K562 (cell line): ENCODE measurements around the gene LRRC41. TPM values are rescaled to one million over a fixed set of nuclear protein-coding genes. Genes with fewer than 3 reads are reported as not detected.

ENCODE experiments used
- AFF1 ChIP-seq, 2 experiments: fragments of 450-650 bp; IDR thresholded peaks; 2 replicates each; pipeline ENCODE4 v1.6.1; 2018; ENCODE audit warnings: mild to moderate bottlenecking in 2 of 2, low read depth in 1 of 2; ENCODE audit not compliant: partially characterized antibody in 2 of 2
- DEAF1 ChIP-seq: fragments of 450-650 bp; formaldehyde crosslinking; IDR thresholded peaks from 2 replicates; pipeline ENCODE4 v1.4.0; 2020; ENCODE audit warnings: mild to moderate bottlenecking, moderate library complexity
- ESRRA ChIP-seq: fragments of 450-650 bp; IDR thresholded peaks from 2 replicates; pipeline ENCODE4 v1.6.1; 2014; ENCODE audit warnings: low read depth, mild to moderate bottlenecking, moderate library complexity, borderline replicate concordance
- FOSL1 ChIP-seq: fragments of 200-800 bp; sonication (Bioruptor generic); conservative IDR thresholded peaks from 2 replicates; pipeline ENCODE4 v1.6.1; 2016; ENCODE audit warnings: missing genetic modification characterization, missing compliant biosample characterization
- FUS ChIP-seq: fragments of 200-400 bp; formaldehyde crosslinking; optimal IDR thresholded peaks from 2 replicates; pipeline ENCODE3; 2017; ENCODE audit warnings: low read depth, low read length
- HIVEP1 ChIP-seq: fragments of 250-450 bp; sonication (Bioruptor Pico); IDR thresholded peaks from 2 replicates; pipeline ENCODE4 v1.4.0; 2020; ENCODE audit warnings: mild to moderate bottlenecking
- KAT2B ChIP-seq: IDR thresholded peaks from one replicate; pipeline ENCODE4 v1.6.1; 2012; ENCODE audit warnings: low read depth, mild to moderate bottlenecking, control low read depth, inconsistent platforms, low read length, moderate library complexity
- KDM5B ChIP-seq: fragments of 200-600 bp; sonication (generic); IDR thresholded peaks from 2 replicates; pipeline ENCODE4 v1.6.1; 2012; ENCODE audit warnings: low read depth, mild to moderate bottlenecking, moderate library complexity, low read length, control low read depth, inconsistent platforms; ENCODE audit not compliant: insufficient replicate concordance
- L3MBTL2 ChIP-seq: fragments of 450-650 bp; IDR thresholded peaks from 2 replicates; pipeline ENCODE4 v1.6.1; 2016; ENCODE audit warnings: mild to moderate bottlenecking, moderate library complexity
- NONO ChIP-seq, 2 experiments: fragments of 200-400 bp in 1 of 2; fragments of 450-650 bp in 1 of 2; formaldehyde crosslinking in 1 of 2; IDR thresholded peaks; 2 replicates each; pipeline ENCODE4 v1.6.1; 2017; ENCODE audit warnings: low read depth in 2 of 2, mild to moderate bottlenecking in 2 of 2, moderate library complexity in 2 of 2, low read length in 1 of 2
- POLR2AphosphoS5 ChIP-seq: IDR thresholded peaks from 2 replicates; pipeline ENCODE4 v1.6.1; 2011; ENCODE audit warnings: mild to moderate bottlenecking, low read depth, low read length, moderate library complexity; ENCODE audit not compliant: control insufficient read depth, insufficient read depth
- PRPF4 ChIP-seq: fragments of 200-400 bp; formaldehyde crosslinking; IDR thresholded peaks from one replicate; pipeline ENCODE4 v1.6.1; 2017; ENCODE audit warnings: low read length, low read depth, mild to moderate bottlenecking; ENCODE audit not compliant: insufficient read depth, poor library complexity, severe bottlenecking
- SRF ChIP-seq, 2 experiments: fragments of 250-450, 450-650 bp in 1 of 2; sonication (Bioruptor Pico) in 1 of 2; sonication (generic) in 1 of 2; formaldehyde crosslinking; IDR thresholded peaks; 2 replicates each; pipeline versions ENCODE4 v1.5.0 to v1.5.1; 2020 to 2022; ENCODE audit warnings: mild to moderate bottlenecking in 1 of 2, missing genetic modification reagents in 1 of 2
- ZKSCAN1 ChIP-seq: fragments of 150-350 bp; IDR thresholded peaks from 2 replicates; pipeline ENCODE4 v1.6.1; 2016; ENCODE audit warnings: low read depth, low read length
- polyA plus RNA-seq, 8 experiments: library from polyadenylated mRNA; depleted of rRNA in 4 of 8; stranded (reverse) in 5 of 8; unstranded in 3 of 8; fragments of >200 nt; fragmentation: Nextera tagmentation in 2 of 8; fragmentation: Illumina TruSeq in 1 of 8; extraction: Ambion mirVana in 2 of 8; extraction: Trizol in 1 of 8; gene quantifications; 2 replicates each; pipeline versions ENCODE4 v1.2.1 to v1.2.3, GENCODE V29; 2011 to 2014; ENCODE audit warnings: inconsistent platforms in 1 of 8, missing spikeins in 1 of 8
- total RNA-seq, 7 experiments: library from RNA; depleted of rRNA in 6 of 7; stranded (reverse); fragments of >200 nt in 6 of 7; fragmentation: Illumina TruSeq in 2 of 7; extraction: Trizol in 2 of 7; gene quantifications; 2 replicates each; pipeline versions ENCODE4 v1.2.1 to v1.2.3, GENCODE V29; 2011 to 2021; ENCODE audit warnings: low replicate concordance in 1 of 7
- TF ChIP-seq, protein P1 (sequence below): sonication (generic); formaldehyde crosslinking; IDR thresholded peaks from 2 replicates; pipeline ENCODE4 v1.8.0; 2022; ENCODE audit warnings: missing genetic modification reagents, mild to moderate bottlenecking, moderate library complexity, borderline replicate concordance
- TF ChIP-seq, protein P2 (sequence below): sonication (generic); formaldehyde crosslinking; IDR thresholded peaks from 2 replicates; pipeline ENCODE4 v1.8.1; 2023; ENCODE audit warnings: mild to moderate bottlenecking, missing genetic modification reagents, moderate library complexity
- TF ChIP-seq, protein P3 (sequence below): fragments of 250-450 bp; sonication (Bioruptor Pico); IDR thresholded peaks from 2 replicates; pipeline ENCODE4 v1.9.0; 2021; ENCODE audit warnings: mild to moderate bottlenecking

The LRRC41 gene
- total and polyA plus RNA-seq, 9 of the 15 experiments (the other 6 are each of a cell fraction or from before 2014, with no cell fraction given), result 10.5 to 64.7 (median 44.2) TPM

DNA sequence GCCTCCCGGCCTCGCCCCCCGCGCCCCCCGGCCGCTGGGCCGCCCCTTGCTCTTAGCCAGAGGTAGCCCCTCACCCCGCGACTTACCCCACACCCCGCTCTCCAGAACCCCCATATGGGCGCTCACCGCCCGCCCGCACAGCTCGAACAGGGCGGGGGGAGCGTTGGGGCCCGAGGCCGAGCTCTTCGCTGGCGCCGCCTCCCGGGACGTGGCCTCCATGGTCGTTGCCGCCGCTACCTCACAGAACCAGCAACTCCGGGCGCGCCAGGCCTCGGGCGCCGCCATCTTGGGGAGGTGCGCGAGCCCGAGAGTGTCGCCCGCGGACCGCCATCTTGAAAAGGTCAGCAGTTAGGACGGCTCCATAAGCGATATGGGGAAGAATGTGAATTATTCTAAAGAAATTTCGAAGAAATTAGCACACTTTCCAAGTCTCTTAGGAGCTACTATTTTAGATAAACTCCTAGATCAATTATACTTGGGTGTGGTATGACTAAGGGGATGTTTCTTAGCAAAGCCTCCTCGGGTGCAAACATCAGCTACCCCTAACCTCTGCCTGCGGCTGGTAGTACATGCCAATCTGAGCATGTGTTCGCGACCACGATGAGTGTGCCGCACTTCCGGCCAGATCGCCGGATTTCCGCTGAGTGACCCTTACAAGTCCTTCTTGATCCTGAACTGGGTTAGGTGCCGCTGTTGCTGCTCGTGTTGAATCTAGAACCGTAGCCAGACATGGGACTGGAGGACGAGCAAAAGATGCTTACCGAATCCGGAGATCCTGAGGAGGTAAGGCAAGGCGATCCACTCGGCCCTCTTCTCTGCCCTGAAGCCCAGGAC is at the start of gene LRRC41, which contains the start of gene UQCRH (continued):
- peak; percentile 63 to 85 for TF ChIP-seq AFF1 (IDR thresholded peaks at IDR 0.05; ENCODE audit: low read depth in 1 of 2, partially characterized antibody in 2 of 2)
- TF ChIP-seq DEAF1 (CRISPR knock-in tag), result 0 out of 2 replicates have a peak, but pooled peaks have one; percentile 5
- TF ChIP-seq KDM5B, result peak; percentile 94
- TF ChIP-seq SRF (CRISPR knock-in tag; IDR thresholded peaks at IDR 0.05), result peak in 1 of 2 experiments; percentile 35; a peak in 1 of 4 replicates
- TF ChIP-seq, protein P1, sequence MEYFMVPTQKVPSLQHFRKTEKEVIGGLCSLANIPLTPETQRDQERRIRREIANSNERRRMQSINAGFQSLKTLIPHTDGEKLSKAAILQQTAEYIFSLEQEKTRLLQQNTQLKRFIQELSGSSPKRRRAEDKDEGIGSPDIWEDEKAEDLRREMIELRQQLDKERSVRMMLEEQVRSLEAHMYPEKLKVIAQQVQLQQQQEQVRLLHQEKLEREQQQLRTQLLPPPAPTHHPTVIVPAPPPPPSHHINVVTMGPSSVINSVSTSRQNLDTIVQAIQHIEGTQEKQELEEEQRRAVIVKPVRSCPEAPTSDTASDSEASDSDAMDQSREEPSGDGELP (CRISPR knock-in tag), result peak; percentile 93
- TF ChIP-seq L3MBTL2, result peak; percentile 78
- TF ChIP-seq ESRRA, result peak; percentile 98
- TF ChIP-seq, protein P2, sequence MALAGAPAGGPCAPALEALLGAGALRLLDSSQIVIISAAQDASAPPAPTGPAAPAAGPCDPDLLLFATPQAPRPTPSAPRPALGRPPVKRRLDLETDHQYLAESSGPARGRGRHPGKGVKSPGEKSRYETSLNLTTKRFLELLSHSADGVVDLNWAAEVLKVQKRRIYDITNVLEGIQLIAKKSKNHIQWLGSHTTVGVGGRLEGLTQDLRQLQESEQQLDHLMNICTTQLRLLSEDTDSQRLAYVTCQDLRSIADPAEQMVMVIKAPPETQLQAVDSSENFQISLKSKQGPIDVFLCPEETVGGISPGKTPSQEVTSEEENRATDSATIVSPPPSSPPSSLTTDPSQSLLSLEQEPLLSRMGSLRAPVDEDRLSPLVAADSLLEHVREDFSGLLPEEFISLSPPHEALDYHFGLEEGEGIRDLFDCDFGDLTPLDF (CRISPR knock-in tag), result peak; percentile 40; the same call in 1 of the 2 replicates
- peak; percentile 92 for TF ChIP-seq POLR2AphosphoS5
- TF ChIP-seq PRPF4, result peak; percentile 38
- TF ChIP-seq HIVEP1, result no peak
- TF ChIP-seq, protein P3, sequence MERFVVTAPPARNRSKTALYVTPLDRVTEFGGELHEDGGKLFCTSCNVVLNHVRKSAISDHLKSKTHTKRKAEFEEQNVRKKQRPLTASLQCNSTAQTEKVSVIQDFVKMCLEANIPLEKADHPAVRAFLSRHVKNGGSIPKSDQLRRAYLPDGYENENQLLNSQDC, result peak; percentile 39; the same call in 1 of the 2 replicates
- no peak for TF ChIP-seq FUS
- peak; percentile 93 to 99 for TF ChIP-seq NONO (IDR thresholded peaks at IDR 0.05; ENCODE audit: low read depth in 2 of 2, low read length in 1 of 2)
- TF ChIP-seq ZKSCAN1, result no peak; the same call in 1 of the 2 replicates
- no peak for TF ChIP-seq KAT2B
- TF ChIP-seq FOSL1, result peak; percentile 96
